Measurements from ENCODE around the gene MAML3. TPM values are rescaled to one million over a fixed set of nuclear protein-coding genes. Genes with fewer than 3 reads are reported as not detected.

The MAML3 gene
- total and polyA plus RNA-seq, 2 of the 13 experiments (the other 11 are each of a cell fraction or from before 2014, with no cell fraction given), result 0.05 to 0.13 TPM

GRCh38 chr4:139704915-139705485, 449.0 kb downstream of the MAML3 start (continued):
- no peak; the same call in 1 of the 2 replicates for TF ChIP-seq ARID3A (IDR thresholded peaks at IDR 0.05; ENCODE audit: low read depth, low read length)
- no peak for TF ChIP-seq RXRB (CRISPR knock-in tag; IDR thresholded peaks at IDR 0.05; ENCODE audit: borderline replicate concordance)
- no peak for TF ChIP-seq E2F5 (CRISPR knock-in tag; conservative IDR thresholded peaks at IDR 0.05)
- TF ChIP-seq NPAS2 (CRISPR knock-in tag; IDR thresholded peaks at IDR 0.05; ENCODE audit: borderline replicate concordance), result no peak
- no peak for TF ChIP-seq ZFP90 (CRISPR knock-in tag; IDR thresholded peaks at IDR 0.05; ENCODE audit: borderline replicate concordance)
- no peak for TF ChIP-seq ARID4A (CRISPR knock-in tag; IDR thresholded peaks at IDR 0.05; ENCODE audit: borderline replicate concordance)
- TF ChIP-seq BCL6 (CRISPR knock-in tag; IDR thresholded peaks at IDR 0.05), result no peak
- TF ChIP-seq STAG1 (CRISPR knock-in tag; IDR thresholded peaks at IDR 0.05), result peak; percentile 44; the same call in 1 of the 2 replicates
- no peak for TF ChIP-seq ZNF547 (CRISPR knock-in tag; IDR thresholded peaks at IDR 0.05)
- no peak for TF ChIP-seq HNRNPLL (IDR thresholded peaks at IDR 0.05; ENCODE audit: low read depth, low read length, poor library complexity, severe bottlenecking)
- no peak for TF ChIP-seq RFX1 (IDR thresholded peaks at IDR 0.05)
- peak; percentile 32; the same call in 1 of the 2 replicates for TF ChIP-seq CTCF (CRISPR knock-in tag; IDR thresholded peaks at IDR 0.05)
- no peak for TF ChIP-seq SALL1 (CRISPR knock-in tag; IDR thresholded peaks at IDR 0.05)
- no peak for TF ChIP-seq ZBTB7A (CRISPR knock-in tag; IDR thresholded peaks at IDR 0.05)
- TF ChIP-seq ZUFSP (CRISPR knock-in tag; IDR thresholded peaks at IDR 0.05; ENCODE audit: borderline replicate concordance), result no peak
- TF ChIP-seq DDIT3 (CRISPR knock-in tag; IDR thresholded peaks at IDR 0.05), result no peak
- no peak for TF ChIP-seq KAT7 (CRISPR knock-in tag; IDR thresholded peaks at IDR 0.05; ENCODE audit: borderline replicate concordance)

Measured in HepG2 (cell line).